K562 (cell line): ENCODE measurements around the gene SYNCRIP. TPM values are rescaled to one million over a fixed set of nuclear protein-coding genes. Genes with fewer than 3 reads are reported as not detected.
A peak's percentile ranks its signal among the peaks of the same experiment; 100 is the strongest.

Experiments used
- ARID3B ChIP-seq: fragments of 250-450 bp; sonication (Bioruptor Pico); IDR thresholded peaks from 2 replicates; pipeline ENCODE4 v1.4.0; 2020; ENCODE audit warnings: borderline replicate concordance
- CAMTA2 ChIP-seq: fragments of 250-450 bp; sonication (Bioruptor Pico); conservative IDR thresholded peaks from 2 replicates; pipeline ENCODE4 v1.5.1; 2022
- CBFA2T2 ChIP-seq: fragments of 450-650 bp; conservative IDR thresholded peaks from 2 replicates; pipeline ENCODE4 v1.6.1; 2017; ENCODE audit warnings: mild to moderate bottlenecking
- CXXC5 ChIP-seq: fragments of 250-450 bp; sonication (Bioruptor Pico); IDR thresholded peaks from 2 replicates; pipeline ENCODE4 v1.8.0; 2022; ENCODE audit warnings: inconsistent platforms, mild to moderate bottlenecking, moderate library complexity
- DACH1 ChIP-seq: fragments of 450-650 bp; IDR thresholded peaks from 2 replicates; pipeline ENCODE4 v1.6.1; 2018; ENCODE audit not compliant: partially characterized antibody
- EP300 ChIP-seq: IDR thresholded peaks from 2 replicates; pipeline ENCODE4 v1.6.1; 2012; ENCODE audit warnings: low read length, improper control_type of control experiment
- ETV1 ChIP-seq: fragments of 450-650 bp; conservative IDR thresholded peaks from 2 replicates; pipeline ENCODE4 v1.6.1; 2016; ENCODE audit warnings: missing genetic modification characterization, control low read depth, low read depth, missing compliant biosample characterization
- EZH2 ChIP-seq: IDR thresholded peaks from 2 replicates; pipeline ENCODE4 v1.6.1; 2012; ENCODE audit warnings: low read depth, mild to moderate bottlenecking, inconsistent platforms, low read length, borderline replicate concordance
- FOS ChIP-seq: IDR thresholded peaks from 3 replicates; pipeline ENCODE4 v1.6.1; 2011; ENCODE audit not compliant: insufficient read length; ENCODE audit errors: extremely low read depth
- GABPB1 ChIP-seq: sonication (generic); formaldehyde crosslinking; IDR thresholded peaks from 2 replicates; pipeline ENCODE4 v1.8.0; 2022; ENCODE audit warnings: mild to moderate bottlenecking, missing genetic modification reagents
- HMG20B ChIP-seq: fragments of 250-450 bp; sonication (Bioruptor Pico); IDR thresholded peaks from 2 replicates; pipeline ENCODE4 v1.5.0; 2021; ENCODE audit warnings: mild to moderate bottlenecking
- MAFK ChIP-seq: IDR thresholded peaks from 2 replicates; pipeline ENCODE4 v1.6.1; 2011; ENCODE audit warnings: low read length, improper control_type of control experiment
- MCM2 ChIP-seq: fragments of 450-650 bp; IDR thresholded peaks from 2 replicates; pipeline ENCODE4 v1.6.1; 2017; ENCODE audit warnings: low read depth, mild to moderate bottlenecking
- PTRF ChIP-seq: fragments of 450-650 bp; IDR thresholded peaks from 2 replicates; pipeline ENCODE4 v1.6.1; 2016; ENCODE audit warnings: mild to moderate bottlenecking, missing genetic modification characterization, missing compliant biosample characterization
- TAF15 ChIP-seq: fragments of 200-400 bp; formaldehyde crosslinking; IDR thresholded peaks from 2 replicates; pipeline ENCODE4 v1.6.1; 2017; ENCODE audit warnings: mild to moderate bottlenecking, low read depth, low read length, moderate library complexity
- TEAD2 ChIP-seq: fragments of 450-650 bp; IDR thresholded peaks from 2 replicates; pipeline ENCODE4 v1.6.1; 2016; ENCODE audit warnings: missing genetic modification characterization, control low read depth, missing compliant biosample characterization
- UBTF ChIP-seq, 2 experiments: IDR thresholded peaks; 2 replicates each; pipeline ENCODE4 v1.6.1; 2012; ENCODE audit warnings: improper control_type of control experiment in 2 of 2, low read depth in 2 of 2, low read length in 2 of 2, borderline replicate concordance in 1 of 2
- ZFX ChIP-seq: sonication (generic); formaldehyde crosslinking; IDR thresholded peaks from 2 replicates; pipeline ENCODE4 v1.8.0; 2022; ENCODE audit warnings: mild to moderate bottlenecking, missing genetic modification reagents, moderate library complexity
- ZNF639 ChIP-seq, 2 experiments: fragments of 200-800 bp in 1 of 2; sonication (Bioruptor generic) in 1 of 2; sonication (generic) in 1 of 2; formaldehyde crosslinking in 1 of 2; IDR thresholded peaks in 1 of 2; conservative IDR thresholded peaks in 1 of 2; 2 replicates each; pipeline versions ENCODE4 v1.5.0 to v1.6.1; 2016 to 2020; ENCODE audit warnings: missing compliant biosample characterization in 1 of 2, missing genetic modification characterization in 1 of 2, missing genetic modification reagents in 1 of 2
- ZNF717 ChIP-seq: fragments of 250-450 bp; sonication (Bioruptor Pico); IDR thresholded peaks from 2 replicates; pipeline ENCODE4 v1.5.0; 2021
- ZNF77 ChIP-seq: fragments of 250-450 bp; sonication (Bioruptor Pico); IDR thresholded peaks from 2 replicates; pipeline ENCODE4 v1.5.0; 2020
- ZNF79 ChIP-seq: fragments of 250-450 bp; sonication (Bioruptor Pico); IDR thresholded peaks from 2 replicates; pipeline ENCODE4 v1.4.0; 2020; ENCODE audit warnings: low read depth, mild to moderate bottlenecking, moderate library complexity
- polyA plus RNA-seq, 8 experiments: library from polyadenylated mRNA; depleted of rRNA in 4 of 8; stranded (reverse) in 5 of 8; unstranded in 3 of 8; fragments of >200 nt; fragmentation: Nextera tagmentation in 2 of 8; fragmentation: Illumina TruSeq in 1 of 8; extraction: Ambion mirVana in 2 of 8; extraction: Trizol in 1 of 8; gene quantifications; 2 replicates each; pipeline versions ENCODE4 v1.2.1 to v1.2.3, GENCODE V29; 2011 to 2014; ENCODE audit warnings: inconsistent platforms in 1 of 8, missing spikeins in 1 of 8
- total RNA-seq, 7 experiments: library from RNA; depleted of rRNA in 6 of 7; stranded (reverse); fragments of >200 nt in 6 of 7; fragmentation: Illumina TruSeq in 2 of 7; extraction: Trizol in 2 of 7; gene quantifications; 2 replicates each; pipeline versions ENCODE4 v1.2.1 to v1.2.3, GENCODE V29; 2011 to 2021; ENCODE audit warnings: low replicate concordance in 1 of 7

The SYNCRIP gene
- total and polyA plus RNA-seq, 9 of the 15 experiments (the other 6 are each of a cell fraction or from before 2014, with no cell fraction given), result 46.5 to 295 (median 140) TPM

- no peak for TF ChIP-seq TEAD2 (tag)
- no peak for TF ChIP-seq FOS
- TF ChIP-seq TAF15, result no peak
- TF ChIP-seq HMG20B (CRISPR knock-in tag), result no peak
- TF ChIP-seq ZFX (CRISPR knock-in tag), result peak; percentile 99
- TF ChIP-seq EZH2, result no peak
- TF ChIP-seq CAMTA2 (CRISPR knock-in tag), result no peak
- TF ChIP-seq DACH1, result no peak
- TF ChIP-seq ARID3B (CRISPR knock-in tag), result 0 out of 2 replicates have a peak, but pooled peaks have one; percentile 21
- TF ChIP-seq MAFK, result no peak
- TF ChIP-seq ZNF639 (CRISPR knock-in tag; conservative IDR thresholded peaks at IDR 0.05 in 1 of 2, IDR thresholded peaks at IDR 0.05 in 1 of 2), result peak in 1 of 2 experiments; percentile 74; a peak in 1 of 4 replicates
- peak; percentile 85; the same call in 1 of the 2 replicates for TF ChIP-seq GABPB1 (CRISPR knock-in tag)
- peak; percentile 30; the same call in 1 of the 2 replicates for TF ChIP-seq EP300
- TF ChIP-seq PTRF (tag), result no peak
- no peak for TF ChIP-seq ZNF77 (CRISPR knock-in tag)
- TF ChIP-seq CBFA2T2, result no peak
- peak; percentile 94 for TF ChIP-seq CXXC5 (CRISPR knock-in tag)
- TF ChIP-seq UBTF (IDR thresholded peaks at IDR 0.05; ENCODE audit: borderline replicate concordance in 1 of 2, low read depth in 2 of 2, low read length in 2 of 2), result peak; percentile 72 to 85; a peak in 3 of 4 replicates
- TF ChIP-seq ETV1, result peak; percentile 87
- TF ChIP-seq MCM2, result no peak
- TF ChIP-seq ZNF79 (CRISPR knock-in tag), result no peak
- TF ChIP-seq ZNF717 (CRISPR knock-in tag), result no peak
Measured at GRCh38 chr6:85593438-85594196, 49.1 kb downstream of the SYNCRIP start, which contains the start of gene SNX14 (continued).
